ENCODE data around the gene S100A9. TPM values are rescaled to one million over a fixed set of nuclear protein-coding genes. Genes with fewer than 3 reads are reported as not detected.

The S100A9 gene
- total RNA-seq (2022; extraction: Qiagen RNA extraction) = 0.49 to 0.92 TPM (median 0.54 TPM) in 5 replicates

GRCh38 chr1:153357853-153358690, at the start of gene S100A9:
Gene S100A9 (plus strand): TSS chr1:153357854. CDS start chr1:153358284, 430 bp downstream.

GRCh38 chr1:153312570-153313186, 45.0 kb upstream of the S100A9 start, which contains the start of gene PGLYRP3:
Gene PGLYRP3 (minus strand): TSS chr1:153312952. CDS start chr1:153310665, 2,287 bp downstream.

GRCh38 chr1:153348511-153349362, 8.9 kb upstream of the S100A9 start, which contains the start of gene PGLYRP4:
Gene PGLYRP4 (minus strand): TSS chr1:153348841. CDS start chr1:153347932, 909 bp downstream.

GRCh38 chr1:153375511-153375910, 17.9 kb downstream of the S100A9 start, which contains the start of gene S100A12:
Gene S100A12 (minus strand): TSS chr1:153375621. CDS start chr1:153374592, 1,029 bp downstream.

GRCh38 chr1:153390938-153391710, 33.5 kb downstream of the S100A9 start, which contains the start of gene S100A8:
Gene S100A8 (minus strand): TSS chr1:153391073. CDS start chr1:153390535, 538 bp downstream.

Other genes with a start within 250 kb of the S100A9 start
- not detected in 5 replicates for gene SPRR2F, start 244.3 kb upstream of the S100A9 start, total RNA-seq (2022; extraction: Qiagen RNA extraction)
- not detected in 5 replicates for gene SPRR2G, start 207.0 kb upstream of the S100A9 start, total RNA-seq (2022; extraction: Qiagen RNA extraction)
- not detected in 5 replicates for gene LELP1, start 154.4 kb upstream of the S100A9 start, total RNA-seq (2022; extraction: Qiagen RNA extraction)
- gene PRR9, start 140.3 kb upstream of the S100A9 start, total RNA-seq (2022; extraction: Qiagen RNA extraction) = 0.10 TPM in 1 of 5 replicates, not detected in the others
- not detected in 5 replicates for gene LORICRIN, start 98.2 kb upstream of the S100A9 start, total RNA-seq (2022; extraction: Qiagen RNA extraction)
- gene PGLYRP3, start 44.9 kb upstream of the S100A9 start, total RNA-seq (2022; extraction: Qiagen RNA extraction) = not detected in 5 replicates
- gene PGLYRP4, start 9.0 kb upstream of the S100A9 start, total RNA-seq (2022; extraction: Qiagen RNA extraction) = not detected in 5 replicates
- gene S100A12, start 17.8 kb downstream of the S100A9 start, total RNA-seq (2022; extraction: Qiagen RNA extraction) = not detected in 5 replicates
- gene S100A8, start 33.2 kb downstream of the S100A9 start, total RNA-seq (2022; extraction: Qiagen RNA extraction) = not detected in 5 replicates
- not detected in 5 replicates for gene S100A7A, start 58.7 kb downstream of the S100A9 start, total RNA-seq (2022; extraction: Qiagen RNA extraction)
- not detected in 5 replicates for gene S100A7, start 102.8 kb downstream of the S100A9 start, total RNA-seq (2022; extraction: Qiagen RNA extraction)
- 2,947 to 3,960 TPM (median 3,059 TPM) in 5 replicates for gene S100A6, start 178.1 kb downstream of the S100A9 start, total RNA-seq (2022; extraction: Qiagen RNA extraction)
- 0.50 to 1.9 TPM (median 0.75 TPM) in 5 replicates for gene S100A5, start 183.1 kb downstream of the S100A9 start, total RNA-seq (2022; extraction: Qiagen RNA extraction)
- gene S100A4, start 188.0 kb downstream of the S100A9 start, total RNA-seq (2022; extraction: Qiagen RNA extraction) = 1,278 to 1,937 TPM (median 1,356 TPM) in 5 replicates
- 120 to 134 TPM (median 130 TPM) in 5 replicates for gene S100A3, start 191.4 kb downstream of the S100A9 start, total RNA-seq (2022; extraction: Qiagen RNA extraction)
- 22.8 to 28.7 TPM (median 26.8 TPM) in 5 replicates for gene S100A2, start 208.0 kb downstream of the S100A9 start, total RNA-seq (2022; extraction: Qiagen RNA extraction)